Left renal cortex interstitium (tissue), 4 donors: ENCODE data around the gene ADSS2. TPM values are rescaled to one million over a fixed set of nuclear protein-coding genes. Genes with fewer than 3 reads are reported as not detected.
"Not testable (repeated sequence)": the region's sequence is repeated elsewhere in the genome, so short reads cannot be mapped to it uniquely, and the experiment has no call there.

Source experiments
- DNase-seq, 4 donors: peaks; one replicate each; pipeline ENCODE4 v3.0.0-alpha.2; 2013; ENCODE audit warnings: low read depth in 4 of 4, low spot score in 2 of 4, missing footprints in 1 of 4
- polyA plus RNA-seq, 4 donors: library from polyadenylated mRNA; unstranded; fragments of 120-200 nt; gene quantifications; one replicate each; pipeline ENCODE4 v1.2.1, GENCODE V29; 2013; ENCODE audit not compliant: insufficient read length in 4 of 4

The ADSS2 gene
- polyA plus RNA-seq: 10 to 100 TPM; 53.8 to 65.8 (median 60.3) TPM

DNA sequence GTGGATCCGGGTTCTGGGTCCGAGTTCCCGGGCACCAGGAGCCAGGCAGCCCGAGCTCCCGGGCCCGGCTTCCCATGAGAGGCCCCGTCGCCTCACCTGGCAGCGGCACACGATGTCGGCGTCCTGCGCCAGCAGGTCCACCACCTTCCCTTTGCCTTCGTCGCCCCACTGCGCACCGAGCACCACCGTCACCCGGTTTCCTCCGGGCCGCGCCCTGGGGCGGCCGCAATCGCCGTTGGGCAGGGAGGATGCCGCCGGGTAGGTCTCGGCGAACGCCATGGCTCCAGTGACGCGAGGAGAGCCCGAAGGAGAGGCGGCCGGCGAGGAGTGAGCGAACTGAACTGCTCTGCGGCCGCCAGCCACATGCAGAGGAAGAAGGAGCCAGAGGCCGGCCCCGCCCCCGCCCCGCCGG is at the start of gene ADSS2:
Gene ADSS2 (minus strand): TSS at position 371 of the 412 bp plus-strand sequence. CDS start 92 bp downstream, at position 279.
- DNase-seq: peak in 1 of 4 donors; percentile 48

- not testable (repeated sequence) for DNase-seq
Measured at GRCh38 chr1:244500515-244500914, 48.8 kb upstream of the ADSS2 start.

DNA sequence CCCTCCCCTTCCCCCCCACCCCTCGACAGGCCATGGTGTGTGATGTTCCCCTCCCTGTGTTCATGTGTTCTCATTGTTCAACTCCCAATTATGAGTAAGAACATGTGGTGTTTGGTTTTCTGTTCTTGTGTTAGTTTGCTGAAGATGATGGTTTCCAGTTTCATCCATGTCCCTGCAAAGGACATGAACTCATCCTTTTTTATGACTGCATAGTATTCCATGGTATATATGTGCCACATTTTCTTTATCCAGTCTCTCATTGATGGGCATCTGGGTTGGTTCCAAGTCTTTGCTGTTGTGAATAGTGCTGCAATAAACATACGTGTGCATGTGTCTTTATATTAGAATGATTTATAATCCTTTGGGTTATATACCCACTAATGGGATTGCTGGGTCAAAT is 47.8 kb upstream of the ADSS2 start:
- DNase-seq: not testable (repeated sequence)

- DNase-seq: no peak
Measured at GRCh38 chr1:244497805-244498204, 46.1 kb upstream of the ADSS2 start.

- no peak for DNase-seq
Measured at GRCh38 chr1:244496186-244496585, 44.5 kb upstream of the ADSS2 start.

- DNase-seq: no peak
Measured at GRCh38 chr1:244494653-244495052, 42.9 kb upstream of the ADSS2 start.

DNA sequence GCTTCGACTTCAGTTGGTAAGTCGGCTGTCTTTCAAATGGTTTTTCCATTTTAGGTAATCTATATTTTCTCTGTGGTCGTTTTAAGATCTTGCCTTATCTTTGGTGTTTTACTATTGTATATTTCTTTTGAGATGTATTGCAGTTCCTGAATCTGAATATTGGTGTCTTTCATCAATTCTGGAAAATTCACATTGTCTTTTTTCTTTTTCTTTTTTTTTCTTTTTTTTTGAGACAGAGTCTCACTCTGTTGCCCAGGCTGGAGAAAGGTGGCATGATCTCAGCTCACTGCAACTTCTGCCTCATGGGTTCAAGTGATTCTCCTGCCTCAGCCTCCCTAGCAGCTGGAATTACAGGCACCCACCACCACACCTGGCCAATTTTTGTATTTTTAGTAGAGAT is 33.3 kb upstream of the ADSS2 start:
- DNase-seq: not testable (repeated sequence)

- no peak for DNase-seq
Measured at GRCh38 chr1:244473059-244473605, 21.4 kb upstream of the ADSS2 start.

- DNase-seq: no peak
Measured at GRCh38 chr1:244466724-244467123, 15.0 kb upstream of the ADSS2 start.

DNA sequence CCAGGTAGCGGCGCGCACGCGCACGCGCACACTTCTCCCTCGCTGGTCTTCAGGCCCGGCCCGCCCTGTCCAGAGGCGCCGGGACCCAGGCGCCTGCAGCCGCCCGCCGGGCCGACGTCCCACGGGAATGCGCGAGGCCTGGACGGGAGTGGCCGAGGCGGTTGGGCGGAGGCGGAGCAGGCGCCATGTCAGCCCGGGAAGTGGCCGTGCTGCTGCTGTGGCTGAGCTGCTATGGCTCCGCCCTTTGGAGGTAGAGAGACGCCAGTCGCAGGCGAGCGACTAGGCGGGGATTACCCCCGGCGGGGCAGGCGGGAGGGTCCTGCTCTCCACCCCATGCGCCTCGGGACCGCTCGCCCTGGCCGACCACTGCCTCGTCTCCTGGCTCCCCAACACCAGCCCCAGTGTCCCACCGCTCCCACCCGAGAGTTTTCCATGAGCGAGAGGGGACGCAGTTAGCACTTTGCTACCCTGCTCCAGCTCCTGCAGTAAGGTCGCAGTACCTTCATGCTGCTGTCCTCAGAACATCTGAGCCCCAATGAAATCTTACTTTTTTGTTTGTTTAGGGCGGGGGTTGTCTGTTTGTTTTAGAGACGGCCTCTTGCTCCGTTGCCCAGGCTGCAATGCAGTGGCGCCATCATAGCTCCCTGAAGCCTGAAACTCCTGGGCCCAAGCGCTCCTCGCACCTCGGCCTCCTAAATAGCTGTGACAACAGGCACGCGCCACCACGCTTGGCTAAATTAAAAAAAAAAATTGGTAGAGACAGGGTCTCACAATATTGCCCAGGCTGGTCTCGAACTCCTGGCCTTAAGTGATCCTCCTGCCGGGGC is 9.7 kb upstream of the ADSS2 start, which contains the start of gene CATSPERE:
Gene CATSPERE (plus strand): TSS at position 29 of the 827 bp plus-strand sequence. CDS start 157 bp downstream, at position 186.
- DNase-seq: peak; percentile 60 to 76 (median 72)

- no peak for DNase-seq
Measured at GRCh38 chr1:244460197-244460596, 8.5 kb upstream of the ADSS2 start.

- no peak for DNase-seq
Measured at GRCh38 chr1:244458781-244459180, 7.1 kb upstream of the ADSS2 start.

- no peak for DNase-seq
Measured at GRCh38 chr1:244456586-244456985, 4.9 kb upstream of the ADSS2 start.

DNA sequence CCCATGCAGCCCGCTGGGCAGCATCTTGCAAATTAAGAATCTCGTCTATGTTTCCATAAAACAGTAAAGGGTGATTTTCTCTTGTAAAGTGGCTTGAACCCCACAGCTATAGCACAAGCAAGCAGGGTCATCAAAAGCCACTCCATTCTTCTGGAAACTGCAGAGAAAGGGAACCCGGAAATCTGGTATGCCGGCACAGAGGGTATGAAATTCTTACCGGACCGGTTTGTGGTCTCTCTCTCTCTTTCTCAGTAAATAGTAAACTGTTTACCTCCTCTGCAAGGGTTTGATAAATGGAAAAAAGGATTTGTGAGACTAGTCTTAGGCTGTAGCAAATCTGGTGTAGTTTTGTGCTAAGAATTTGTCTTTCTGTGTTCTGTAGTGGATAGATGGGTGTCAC is 2.7 kb upstream of the ADSS2 start:
- DNase-seq: no peak

DNA sequence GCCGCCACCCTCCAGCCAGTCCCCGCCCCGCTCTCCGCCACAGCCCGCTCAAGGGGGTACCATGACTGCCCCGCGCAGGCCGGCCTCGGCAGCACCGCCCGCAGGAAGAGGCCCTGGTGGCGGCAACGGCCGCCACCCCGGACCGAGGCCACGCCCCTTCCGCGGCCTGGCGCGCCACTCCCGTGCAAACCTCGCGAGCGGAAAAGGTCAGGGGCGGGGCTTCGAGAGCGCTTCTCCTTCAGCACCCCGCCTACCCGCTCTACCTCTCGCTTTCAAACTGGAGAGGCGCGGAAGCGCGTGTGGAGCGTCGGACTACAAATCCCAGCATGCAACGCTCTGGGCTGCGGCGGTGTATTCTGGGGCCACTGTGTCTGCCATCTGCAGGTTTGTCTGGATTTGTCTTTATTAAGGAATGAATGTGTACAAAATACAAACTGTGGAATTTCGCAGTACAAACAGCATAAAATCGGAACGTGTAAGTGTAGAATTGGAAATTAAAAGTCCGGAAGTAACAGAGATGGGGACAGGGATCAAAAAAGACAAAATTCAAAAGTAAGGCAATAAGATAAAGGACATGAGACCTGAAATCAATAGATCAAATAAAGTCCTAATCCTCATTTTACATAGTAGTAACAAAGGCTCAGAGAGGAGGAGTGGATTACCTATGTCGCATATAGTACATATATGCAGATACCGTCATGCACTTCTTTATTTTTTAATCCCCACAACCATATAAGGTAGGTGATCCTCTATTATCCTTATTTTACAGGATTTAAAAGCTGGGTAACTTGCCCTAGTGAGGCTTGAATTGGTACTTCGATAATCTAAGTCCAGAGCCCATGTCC is 464 bp upstream of the ADSS2 start:
- peak; percentile 93 to 99 (median 98) for DNase-seq

DNA sequence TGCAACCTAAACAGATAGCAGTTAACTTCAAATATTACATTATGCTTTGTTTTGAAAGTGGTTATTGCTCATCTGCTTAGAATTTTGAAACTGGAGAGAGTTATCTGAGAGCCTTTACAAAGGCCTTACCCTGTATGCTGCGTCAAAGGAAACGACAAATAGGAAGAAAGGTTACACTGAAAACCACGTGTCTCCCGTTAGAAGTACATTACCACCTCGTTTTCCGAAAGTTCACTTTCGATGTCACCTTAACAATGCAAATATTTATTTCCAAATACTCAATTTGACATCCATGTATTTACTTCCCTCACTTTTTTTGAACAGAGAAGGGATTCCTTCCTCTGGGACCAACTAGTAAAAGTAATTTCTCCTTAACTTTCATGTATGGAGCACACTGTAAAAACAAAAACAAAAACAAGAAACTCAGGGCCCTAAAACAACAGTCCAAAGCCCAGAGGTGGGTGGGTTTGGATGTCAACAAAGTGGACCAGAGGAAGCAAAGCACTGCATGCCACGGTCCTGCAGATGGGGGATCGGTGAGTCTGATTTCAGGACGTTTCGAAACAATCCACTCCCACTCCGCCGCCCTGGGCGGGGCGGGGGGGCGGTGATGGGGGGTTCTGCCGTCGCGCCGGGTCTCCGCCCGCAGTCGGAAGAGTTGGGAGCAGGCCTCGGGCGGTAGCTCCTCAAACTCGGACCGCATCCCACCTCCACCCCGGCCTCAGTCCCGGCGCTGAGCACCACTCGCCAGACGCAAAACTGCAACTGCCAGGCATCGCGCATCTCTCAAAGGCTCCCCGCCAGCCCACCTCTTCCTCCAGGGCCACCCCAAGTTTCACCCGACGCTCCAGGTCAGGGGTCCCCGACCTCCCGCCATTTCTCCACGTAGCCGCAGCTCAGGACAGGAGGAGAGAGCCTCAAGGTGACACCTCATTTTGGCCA is 841 bp downstream of the ADSS2 start:
- peak; percentile 18 to 37 (median 29) for DNase-seq

- no peak for DNase-seq
Measured at GRCh38 chr1:244449936-244450508, 1.7 kb downstream of the ADSS2 start.

GRCh38 chr1:244448279-244449036 is 3.3 kb downstream of the ADSS2 start:
- DNase-seq: no peak

DNA sequence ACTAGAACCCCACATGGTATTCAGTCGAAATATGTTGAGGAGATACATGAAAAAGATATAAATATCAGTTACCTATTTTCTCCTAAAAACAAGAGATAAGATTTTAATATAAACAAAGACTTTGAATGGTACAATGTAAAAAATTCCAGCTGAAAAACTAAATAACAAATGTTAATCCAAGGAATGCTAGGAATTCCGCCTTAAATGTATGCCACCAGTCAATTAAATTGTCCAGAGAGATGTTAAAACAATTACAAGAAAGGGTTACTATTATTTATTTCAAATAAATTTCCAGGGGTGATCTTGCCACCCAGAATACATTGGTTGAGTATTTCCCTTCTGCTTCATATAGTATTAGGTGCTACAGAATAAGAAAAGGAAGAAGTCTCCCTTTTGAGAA is 4.2 kb downstream of the ADSS2 start:
- no peak for DNase-seq
